HepG2 (cell line): ENCODE data around the gene ZMYND10. TPM values are rescaled to one million over a fixed set of nuclear protein-coding genes. Genes with fewer than 3 reads are reported as not detected.

Source experiments
- ATAC-seq: fragments of 200-7000 bp; cut with Tn5 transposase; 3 replicates; pipeline ENCODE4 v1.9.1; 2020; ENCODE audit warnings: mild to moderate bottlenecking, moderate library complexity
- BruUV-seq: library from RNA; stranded (reverse); fragments of 400-500 nt; replicated peaks from 2 replicates; lab custom pipeline; 2021; lab: Mats Ljungman, UMichigan
- CTCF ChIA-PET: fragments of 300-600 bp; formaldehyde crosslinking; extraction: SDS; loops from one replicate; lab custom pipeline; 2021; ENCODE audit warnings: low total read pairs, inconsistent platforms, low intra/inter-chr PET ratio; lab: Yijun Ruan, JAX
- POLR2A ChIA-PET: fragments of 350-600 bp; sonication (Branson Sonifier 250); formaldehyde crosslinking; loops from one replicate; lab custom pipeline; 2020; ENCODE audit warnings: antibody characterized with exemption, inconsistent platforms; lab: Yijun Ruan, JAX
- DNase-seq: peaks from one replicate; pipeline ENCODE4 v3.0.0-alpha.2; 2015; ENCODE audit warnings: low spot score
- FAIRE-seq: peaks from 3 replicates; lab custom pipeline; 2011; peaks lifted over from hg19 to GRCh38; lab: Jason Lieb, UNC
- H2AFZ ChIP-seq: one replicate; pipeline ENCODE4 v1.6.1; 2011; ENCODE audit warnings: low read length, inconsistent platforms
- H3K27ac ChIP-seq: fragments of 300-600 bp; 3 replicates; pipeline ENCODE4 v1.8.0; 2011; ENCODE audit warnings: mixed run types, mild to moderate bottlenecking, mixed read lengths, low read length, inconsistent platforms; ENCODE audit not compliant: insufficient read depth; ENCODE audit errors: extremely low read length
- H3K27me3 ChIP-seq, 2 experiments: fragments of 200-600 bp in 1 of 2; 2 replicates in 1 of 2; 3 replicates in 1 of 2; pipeline versions ENCODE4 v1.6.0 to v1.8.0; 2011; ENCODE audit warnings: low read length in 2 of 2, mild to moderate bottlenecking in 2 of 2, moderate library complexity in 2 of 2, inconsistent platforms in 1 of 2; ENCODE audit not compliant: insufficient read depth in 2 of 2, control insufficient read depth in 1 of 2
- H3K36me3 ChIP-seq, 2 experiments: fragments of 200-600 bp in 1 of 2; replicated peaks in 1 of 2; 2 replicates in 1 of 2; 3 replicates in 1 of 2; pipeline versions ENCODE4 v1.5.1 to v1.8.0; 2011; ENCODE audit warnings: low read length in 2 of 2, inconsistent platforms in 1 of 2; ENCODE audit not compliant: insufficient read depth in 2 of 2, control insufficient read depth in 1 of 2
- H3K4me1 ChIP-seq: 2 replicates; pipeline ENCODE4 v1.5.1; 2012; ENCODE audit warnings: low read length, inconsistent platforms; ENCODE audit not compliant: insufficient read depth
- H3K4me2 ChIP-seq: 2 replicates; pipeline ENCODE4 v1.6.0; 2011; ENCODE audit warnings: low read depth, low read length, inconsistent platforms
- H3K4me3 ChIP-seq, 3 experiments: fragments of 200-600 bp in 1 of 3; sonication (generic), shearing (Covaris generic) in 1 of 3; replicated peaks in 1 of 3; 2 replicates each; pipeline ENCODE4 v1.5.1; 2011 to 2016; ENCODE audit warnings: low read length in 3 of 3, inconsistent platforms in 2 of 3, low read depth in 2 of 3, mild to moderate bottlenecking in 2 of 3, control low read depth in 1 of 3, mixed read lengths in 1 of 3; ENCODE audit not compliant: insufficient read depth in 1 of 3
- H3K79me2 ChIP-seq: one replicate; pipeline ENCODE4 v1.6.1; 2011; ENCODE audit warnings: low read length, inconsistent platforms; ENCODE audit not compliant: insufficient read depth
- H3K9ac ChIP-seq: 2 replicates; pipeline ENCODE4 v1.6.0; 2011; ENCODE audit warnings: mild to moderate bottlenecking, low read depth, low read length, inconsistent platforms; ENCODE audit not compliant: insufficient read depth
- H3K9me3 ChIP-seq: 2 replicates; pipeline ENCODE4 v1.5.1; 2012; ENCODE audit warnings: mild to moderate bottlenecking, low read length
- H4K20me1 ChIP-seq: 2 replicates; pipeline ENCODE4 v1.6.0; 2011; ENCODE audit warnings: inconsistent platforms, mild to moderate bottlenecking, low read length, moderate library complexity; ENCODE audit not compliant: insufficient read depth
- AGO2 ChIP-seq: fragments of 200-400 bp; formaldehyde crosslinking; optimal IDR thresholded peaks from 2 replicates; pipeline ENCODE3; 2017; ENCODE audit warnings: mild to moderate bottlenecking, low read depth, low read length, moderate library complexity
- CC2D1A ChIP-seq: sonication (generic); formaldehyde crosslinking; IDR thresholded peaks from 2 replicates; pipeline ENCODE4 v1.8.1; 2023; ENCODE audit warnings: mild to moderate bottlenecking, missing genetic modification reagents
- EP300 ChIP-seq, 3 experiments: sonication (generic) in 1 of 3; formaldehyde crosslinking in 1 of 3; IDR thresholded peaks; 2 replicates each; pipeline versions ENCODE4 v1.5.1 to v1.6.1; 2011 to 2020; ENCODE audit warnings: low read depth in 2 of 3, low read length in 2 of 3, borderline replicate concordance in 1 of 3, improper control_type of control experiment in 1 of 3, mild to moderate bottlenecking in 1 of 3, missing genetic modification reagents in 1 of 3, moderate library complexity in 1 of 3
- ERF ChIP-seq: IDR thresholded peaks from 2 replicates; pipeline ENCODE4 v1.6.1; 2018; ENCODE audit warnings: missing biosample characterization, missing genetic modification reagents
- HNRNPL ChIP-seq: fragments of 200-400 bp; formaldehyde crosslinking; IDR thresholded peaks from 2 replicates; pipeline ENCODE4 v1.6.1; 2017; ENCODE audit warnings: mild to moderate bottlenecking, low read depth, low read length
- KDM4B ChIP-seq: sonication (generic); formaldehyde crosslinking; IDR thresholded peaks from 2 replicates; pipeline ENCODE4 v1.4.0; 2020; ENCODE audit warnings: missing genetic modification reagents
- PHB2 ChIP-seq: fragments of 450-650 bp; IDR thresholded peaks from 2 replicates; pipeline ENCODE4 v1.6.1; 2018; ENCODE audit not compliant: partially characterized antibody
- POLR2AphosphoS5 ChIP-seq: IDR thresholded peaks from 2 replicates; pipeline ENCODE4 v1.6.1; 2012; ENCODE audit warnings: low read depth, low read length
- PPARG ChIP-seq: conservative IDR thresholded peaks from 2 replicates; pipeline ENCODE4 v1.6.1; 2016; ENCODE audit warnings: missing biosample characterization, missing genetic modification reagents
- RBM22 ChIP-seq: fragments of 200-400 bp; formaldehyde crosslinking; optimal IDR thresholded peaks from 2 replicates; pipeline ENCODE3; 2017; ENCODE audit warnings: mild to moderate bottlenecking, low read length, moderate library complexity
- SIX1 ChIP-seq: sonication (generic); formaldehyde crosslinking; IDR thresholded peaks from 2 replicates; pipeline ENCODE4 v1.4.0; 2020; ENCODE audit warnings: missing genetic modification reagents, borderline replicate concordance
- SMAD3 ChIP-seq: sonication (generic); formaldehyde crosslinking; IDR thresholded peaks from 2 replicates; pipeline ENCODE4 v1.4.0; 2020; ENCODE audit warnings: missing genetic modification reagents
- ZBTB3 ChIP-seq: sonication (generic); formaldehyde crosslinking; IDR thresholded peaks from 2 replicates; pipeline ENCODE4 v1.4.0; 2020; ENCODE audit warnings: low read depth, mild to moderate bottlenecking, moderate library complexity, missing genetic modification reagents, borderline replicate concordance
- ZFYVE20 ChIP-seq: sonication (generic); formaldehyde crosslinking; IDR thresholded peaks from 2 replicates; pipeline ENCODE4 v1.8.0; 2023; ENCODE audit warnings: low read depth, mild to moderate bottlenecking, moderate library complexity, missing genetic modification reagents, borderline replicate concordance
- ZNF44 ChIP-seq: sonication (generic); formaldehyde crosslinking; IDR thresholded peaks from 2 replicates; pipeline ENCODE4 v1.5.1; 2020; ENCODE audit warnings: mild to moderate bottlenecking, missing genetic modification reagents
- WGBS: methylation state at CpG from one replicate; pipeline ENCODE4 v1.1.6; 2017; ENCODE audit warnings: low lambda C conversion rate; 5-methylcytosine and 5-hydroxymethylcytosine counted together
- in situ Hi-C: cut with HindIII; loops from 2 replicates; pipeline ENCODE4 v1.10.0; 2017; ENCODE audit warnings: low pct_unique_long_range_greater_than_20kb; ENCODE audit not compliant: extremely low pct_ligation_motif_present
- intact Hi-C: fragments of 100-400 bp; cut with micrococcal nuclease; formaldehyde crosslinking; loops from one replicate; pipeline ENCODE4 v1.10.0; 2022; ENCODE audit not compliant: unreplicated experiment
- polyA plus RNA-seq, 8 experiments: library from polyadenylated mRNA; depleted of rRNA in 3 of 8; stranded (reverse) in 7 of 8; unstranded in 1 of 8; fragments of >200 nt; fragmentation: Illumina TruSeq in 4 of 8; extraction: Trizol in 4 of 8; gene quantifications; 2 replicates each; pipeline versions ENCODE4 v1.2.1 to v1.2.3, GENCODE V29; 2011 to 2016; ENCODE audit warnings: low read depth in 4 of 8, missing spikeins in 1 of 8, mixed read lengths in 1 of 8; ENCODE audit not compliant: insufficient read depth in 1 of 8
- total RNA-seq, 5 experiments: library from RNA; depleted of rRNA; stranded (reverse); fragments of >200 nt; fragmentation: Illumina TruSeq; extraction: Trizol; gene quantifications; 2 replicates each; pipeline ENCODE4 v1.2.3, GENCODE V29; 2016; ENCODE audit warnings: low read depth in 1 of 5
- TF ChIP-seq, protein P1 (sequence below): sonication (generic); formaldehyde crosslinking; IDR thresholded peaks from 2 replicates; pipeline ENCODE4 v1.9.0; 2021; ENCODE audit warnings: missing genetic modification reagents, borderline replicate concordance

Gene ZMYND10
- total and polyA plus RNA-seq, 2 of the 13 experiments (the other 11 are each of a cell fraction or from before 2014, with no cell fraction given), result 0.60 to 0.74 TPM

DNA sequence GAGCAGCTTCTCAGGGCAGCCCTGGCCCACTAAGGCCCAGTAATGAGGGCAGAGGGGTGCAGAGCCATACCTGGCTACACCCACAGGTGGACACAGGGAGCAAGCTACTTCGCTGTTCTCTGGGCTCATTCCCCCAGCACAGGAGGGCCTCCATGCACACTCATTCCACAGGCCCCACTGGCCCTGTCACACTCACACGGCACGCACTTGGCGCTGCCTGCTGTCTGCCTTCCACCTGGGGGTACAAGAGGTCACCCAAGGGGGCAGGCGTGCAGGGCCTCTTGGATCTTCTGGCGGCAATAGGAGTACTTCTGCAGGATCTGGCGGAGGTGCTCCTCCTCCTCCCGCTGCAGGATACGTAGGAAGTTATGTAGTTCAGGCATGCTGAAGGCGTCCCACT, 15.2 kb downstream of the ZMYND10 start:
- Histone ChIP-seq H3K9ac (no peak overlapping the region), H3K4me1 (peaks cover 54% of the 10 kb centered on the region), H2AFZ (no peak overlapping the region), H4K20me1 (peaks cover 12% of the 10 kb centered on the region), H3K36me3 (peaks cover 22 to 48% of the 10 kb centered on the region in 2 experiments), H3K4me3 (no peak overlapping the region), H3K27me3 (no peaks in the 10 kb centered on the region), H3K27ac (no peak overlapping the region), H3K79me2 (peaks cover 44% of the 10 kb centered on the region), H3K9me3 (no peaks in the 10 kb centered on the region), H3K4me2 (no peak overlapping the region)
- 98% methylated on average over 6 of the region's 10 CpGs for WGBS
- in situ Hi-C loops (no loop called here), intact Hi-C loops (no loop called here)
- no TSS peak for BruUV-seq
- no peak for TF ChIP-seq PHB2
- TF ChIP-seq RBM22, result peak; percentile 25
- TF ChIP-seq AGO2, result peak; percentile 61
- TF ChIP-seq POLR2AphosphoS5, result peak; percentile 15; the same call in 1 of the 2 replicates
- POLR2A ChIA-PET, result no interaction called here
- DNase-seq (no peak), FAIRE-seq (no peak), ATAC-seq (no peak)
- CTCF ChIA-PET, result no interaction called here

DNA sequence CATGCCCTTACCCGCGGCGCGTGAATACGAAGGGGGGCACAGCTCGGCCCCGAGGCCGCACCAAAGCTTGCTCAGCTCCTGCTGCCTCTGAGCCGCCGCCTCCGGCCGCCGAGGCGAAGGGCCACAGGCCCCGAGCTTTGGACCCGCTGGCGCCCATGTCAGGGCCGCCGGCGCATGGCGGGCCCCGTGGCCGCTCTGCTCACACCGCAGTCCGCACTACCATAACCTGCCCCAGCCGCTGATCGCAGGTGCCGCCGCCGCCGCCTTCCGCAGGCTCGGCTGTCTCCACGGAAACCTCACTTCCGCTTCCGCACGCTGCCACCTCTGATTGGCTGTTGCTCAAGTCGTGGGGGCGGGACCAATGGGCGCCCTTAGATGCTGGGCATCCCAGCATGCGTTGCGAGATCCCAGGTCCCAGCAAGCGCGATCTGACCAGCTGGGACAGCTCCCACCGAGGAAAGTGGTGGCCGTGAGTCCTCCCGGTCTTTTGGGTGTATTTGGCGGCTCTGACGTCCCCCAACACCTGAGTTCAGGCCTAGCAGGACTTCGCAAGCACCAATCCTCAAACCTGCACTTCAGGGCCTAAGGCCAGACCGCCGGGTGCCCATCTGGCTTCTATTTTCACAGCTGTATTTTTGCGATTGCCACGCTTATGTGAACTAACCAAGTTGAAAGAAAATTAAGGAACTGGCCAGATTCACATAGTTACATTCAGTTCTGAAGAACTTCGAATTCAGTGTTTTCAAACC, 17.4 kb downstream of the ZMYND10 start, which contains the start of gene TUSC2:
TSS of gene TUSC2 (minus strand) at position 281 of the 749 bp plus-strand sequence. CDS start at position 157, 124 bp downstream.
- ChIA-PET CTCF (no interaction called here), POLR2A (interaction anchor here (0.6 to 3.5 kb wide), 21 partner anchors 9 to 281 kb away, joined by 3 to 66 read pairs (median 4); partner anchors contain the start of genes CYB561D2, GNAI2, HYAL1 and HYAL3)
- FAIRE-seq (peak; percentile 94), DNase-seq (peak; percentile 95), ATAC-seq (peak; percentile 79)
- Histone ChIP-seq H4K20me1 (no peaks in the 10 kb centered on the region), H2AFZ (no peak within 1 kb of the TSS), H3K27me3 (no peaks in the 10 kb centered on the region), H3K27ac (peak within 1 kb of the TSS; percentile 67), H3K36me3 (peaks cover 19 to 44% of the 10 kb centered on the region in 2 experiments), H3K9me3 (no peaks in the 10 kb centered on the region), H3K4me2 (peak within 1 kb of the TSS; percentile 84), H3K79me2 (peaks cover 22% of the 10 kb centered on the region), H3K9ac (peak within 1 kb of the TSS; percentile 96), H3K4me3 (peak within 1 kb of the TSS; percentile 79 to 95 (median 92)), H3K4me1 (peaks cover 52% of the 10 kb centered on the region)
- in situ Hi-C loops, result no loop called here
- intact Hi-C loops, result no loop called here
- BruUV-seq, result TSS peak; percentile 91
- 2% methylated on average over 15 of the region's 55 CpGs for WGBS
- TF ChIP-seq HNRNPL (no peak), ZBTB3 (no peak), ZFYVE20 (CRISPR knock-in tag) (no peak), EP300 (IDR thresholded peaks at IDR 0.05; ENCODE audit: low read depth in 2 of 2, low read length in 2 of 2) (no peak), EP300 (CRISPR knock-in tag; IDR thresholded peaks at IDR 0.05; ENCODE audit: borderline replicate concordance) (no peak), CC2D1A (CRISPR knock-in tag) (no peak), SMAD3 (CRISPR knock-in tag) (peak; percentile 81), KDM4B (CRISPR knock-in tag) (peak; percentile 68; the same call in 1 of the 2 replicates), ERF (CRISPR knock-in tag) (no peak), ZNF44 (no peak), SIX1 (CRISPR knock-in tag) (0 out of 2 replicates have a peak, but pooled peaks have one; percentile 8), PPARG (CRISPR knock-in tag) (0 out of 2 replicates have a peak, but pooled peaks have one; percentile 13)
- TF ChIP-seq, protein P1, sequence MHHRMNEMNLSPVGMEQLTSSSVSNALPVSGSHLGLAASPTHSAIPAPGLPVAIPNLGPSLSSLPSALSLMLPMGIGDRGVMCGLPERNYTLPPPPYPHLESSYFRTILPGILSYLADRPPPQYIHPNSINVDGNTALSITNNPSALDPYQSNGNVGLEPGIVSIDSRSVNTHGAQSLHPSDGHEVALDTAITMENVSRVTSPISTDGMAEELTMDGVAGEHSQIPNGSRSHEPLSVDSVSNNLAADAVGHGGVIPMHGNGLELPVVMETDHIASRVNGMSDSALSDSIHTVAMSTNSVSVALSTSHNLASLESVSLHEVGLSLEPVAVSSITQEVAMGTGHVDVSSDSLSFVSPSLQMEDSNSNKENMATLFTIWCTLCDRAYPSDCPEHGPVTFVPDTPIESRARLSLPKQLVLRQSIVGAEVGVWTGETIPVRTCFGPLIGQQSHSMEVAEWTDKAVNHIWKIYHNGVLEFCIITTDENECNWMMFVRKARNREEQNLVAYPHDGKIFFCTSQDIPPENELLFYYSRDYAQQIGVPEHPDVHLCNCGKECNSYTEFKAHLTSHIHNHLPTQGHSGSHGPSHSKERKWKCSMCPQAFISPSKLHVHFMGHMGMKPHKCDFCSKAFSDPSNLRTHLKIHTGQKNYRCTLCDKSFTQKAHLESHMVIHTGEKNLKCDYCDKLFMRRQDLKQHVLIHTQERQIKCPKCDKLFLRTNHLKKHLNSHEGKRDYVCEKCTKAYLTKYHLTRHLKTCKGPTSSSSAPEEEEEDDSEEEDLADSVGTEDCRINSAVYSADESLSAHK, result no peak
